MM.1S (cell line): ENCODE measurements around the gene LRRC42.

Source experiments
- CTCF ChIP-seq: fragments of 300-600 bp; sonication (generic); IDR thresholded peaks from 2 replicates; pipeline ENCODE4 v1.5.1; 2016; ENCODE audit warnings: antibody characterized with exemption, low read length, mixed read lengths
- EZH2 ChIP-seq: fragments of 300-600 bp; sonication (generic); optimal IDR thresholded peaks from 2 replicates; pipeline ENCODE3; 2017; ENCODE audit warnings: low read depth, mild to moderate bottlenecking, antibody characterized with exemption, low read length, mixed read lengths
- EZH2phosphoT487 ChIP-seq: fragments of 300-600 bp; sonication (generic); IDR thresholded peaks from 2 replicates; pipeline ENCODE4 v1.6.1; 2018; ENCODE audit warnings: antibody characterized with exemption, low read length

- no peak for TF ChIP-seq EZH2
- TF ChIP-seq CTCF, result no peak
- no peak for TF ChIP-seq EZH2phosphoT487
Observed at GRCh38 chr1:53943490-53944043, 2.6 kb upstream of the LRRC42 start.
